HEK293 (cell line): ENCODE results near the gene SELENOW.

Source experiments
- EGR2 ChIP-seq: fragments of 450-650 bp; formaldehyde crosslinking; IDR thresholded peaks from 2 replicates; pipeline ENCODE4 v1.5.1; 2016; ENCODE audit warnings: low read depth, missing biosample characterization, missing genetic modification characterization
- MZF1 ChIP-seq: fragments of 450-650 bp; formaldehyde crosslinking; IDR thresholded peaks from 2 replicates; pipeline ENCODE4 v1.5.1; 2017; ENCODE audit warnings: missing biosample characterization, missing genetic modification characterization, borderline replicate concordance
- PRDM10 ChIP-seq: fragments of 450-650 bp; formaldehyde crosslinking; IDR thresholded peaks from 2 replicates; pipeline ENCODE4 v1.5.1; 2016; ENCODE audit warnings: missing biosample characterization, missing genetic modification characterization
- PRDM2 ChIP-seq: fragments of 450-650 bp; formaldehyde crosslinking; IDR thresholded peaks from 2 replicates; pipeline ENCODE4 v1.5.1; 2016; ENCODE audit warnings: missing biosample characterization, missing genetic modification characterization, borderline replicate concordance
- SETDB1 ChIP-seq: IDR thresholded peaks from one replicate; pipeline ENCODE4 v1.6.1; 2017; ENCODE audit warnings: mild to moderate bottlenecking, low read length, moderate library complexity, mixed read lengths; ENCODE audit not compliant: insufficient read length
- SP7 ChIP-seq: fragments of 450-650 bp; formaldehyde crosslinking; IDR thresholded peaks from 2 replicates; pipeline ENCODE4 v1.5.1; 2016; ENCODE audit warnings: missing biosample characterization, missing genetic modification characterization
- YY1 ChIP-seq: fragments of 450-650 bp; formaldehyde crosslinking; IDR thresholded peaks from 2 replicates; pipeline ENCODE4 v1.5.1; 2018; ENCODE audit warnings: missing biosample characterization, missing genetic modification characterization
- ZBTB21 ChIP-seq: fragments of 450-650 bp; formaldehyde crosslinking; IDR thresholded peaks from 2 replicates; pipeline ENCODE4 v1.5.1; 2017; ENCODE audit warnings: missing biosample characterization, missing genetic modification characterization
- ZFHX2 ChIP-seq: fragments of 450-650 bp; formaldehyde crosslinking; conservative IDR thresholded peaks from 2 replicates; pipeline ENCODE4 v1.5.1; 2016; ENCODE audit warnings: missing biosample characterization, missing genetic modification characterization
- ZIC2 ChIP-seq: fragments of 450-650 bp; formaldehyde crosslinking; IDR thresholded peaks from 2 replicates; pipeline ENCODE4 v1.5.1; 2016; ENCODE audit warnings: missing biosample characterization, missing genetic modification characterization
- ZNF19 ChIP-seq: fragments of 450-650 bp; formaldehyde crosslinking; IDR thresholded peaks from 2 replicates; pipeline ENCODE4; 2016; ENCODE audit warnings: missing biosample characterization, missing genetic modification characterization, low read depth
- ZNF2 ChIP-seq: fragments of 450-650 bp; formaldehyde crosslinking; IDR thresholded peaks from 2 replicates; pipeline ENCODE4 v1.5.1; 2016; ENCODE audit warnings: missing biosample characterization, missing genetic modification characterization
- ZNF223 ChIP-seq: fragments of 450-650 bp; formaldehyde crosslinking; IDR thresholded peaks from 2 replicates; pipeline ENCODE4 v1.5.1; 2016; ENCODE audit warnings: missing biosample characterization, missing genetic modification characterization
- ZNF248 ChIP-seq: fragments of 450-650 bp; formaldehyde crosslinking; IDR thresholded peaks from 2 replicates; pipeline ENCODE4 v1.5.1; 2017; ENCODE audit warnings: missing biosample characterization, missing genetic modification characterization
- ZNF266 ChIP-seq: fragments of 450-650 bp; formaldehyde crosslinking; IDR thresholded peaks from 2 replicates; pipeline ENCODE4 v1.5.1; 2016; ENCODE audit warnings: missing biosample characterization, missing genetic modification characterization, low read depth
- ZNF280C ChIP-seq: fragments of 450-650 bp; formaldehyde crosslinking; IDR thresholded peaks from 2 replicates; pipeline ENCODE4 v1.5.1; 2016; ENCODE audit warnings: missing biosample characterization, missing genetic modification characterization
- ZNF341 ChIP-seq: fragments of 450-650 bp; formaldehyde crosslinking; IDR thresholded peaks from 2 replicates; pipeline ENCODE4; 2016; ENCODE audit warnings: low read depth, missing biosample characterization, missing genetic modification characterization
- ZNF423 ChIP-seq: fragments of 450-650 bp; formaldehyde crosslinking; IDR thresholded peaks from 2 replicates; pipeline ENCODE4 v1.5.1; 2016; ENCODE audit warnings: missing biosample characterization, missing genetic modification characterization
- ZNF433 ChIP-seq: fragments of 450-650 bp; formaldehyde crosslinking; IDR thresholded peaks from 2 replicates; pipeline ENCODE4 v1.5.1; 2016; ENCODE audit warnings: missing biosample characterization, missing genetic modification characterization, low read depth
- ZNF473 ChIP-seq: fragments of 450-650 bp; formaldehyde crosslinking; IDR thresholded peaks from 2 replicates; pipeline ENCODE4 v1.5.1; 2017; ENCODE audit warnings: missing biosample characterization, missing genetic modification characterization
- ZNF549 ChIP-seq: fragments of 450-650 bp; IDR thresholded peaks from 2 replicates; pipeline ENCODE4 v1.5.1; 2018; ENCODE audit warnings: missing biosample characterization, missing genetic modification characterization, mild to moderate bottlenecking, inconsistent platforms, moderate library complexity
- ZNF561 ChIP-seq: fragments of 450-650 bp; IDR thresholded peaks from 2 replicates; pipeline ENCODE4 v1.5.1; 2018; ENCODE audit warnings: missing biosample characterization, missing genetic modification characterization, borderline replicate concordance
- ZNF571 ChIP-seq: fragments of 450-650 bp; formaldehyde crosslinking; IDR thresholded peaks from 2 replicates; pipeline ENCODE4 v1.5.0; 2017; ENCODE audit warnings: missing biosample characterization, missing genetic modification characterization
- ZNF645 ChIP-seq: fragments of 450-650 bp; formaldehyde crosslinking; IDR thresholded peaks from 2 replicates; pipeline ENCODE4; 2016; ENCODE audit warnings: missing biosample characterization, missing genetic modification characterization
- ZNF843 ChIP-seq: fragments of 450-650 bp; formaldehyde crosslinking; IDR thresholded peaks from 2 replicates; pipeline ENCODE4 v1.5.1; 2016; ENCODE audit warnings: missing biosample characterization, missing genetic modification characterization
- ZSCAN5A ChIP-seq: fragments of 450-650 bp; formaldehyde crosslinking; IDR thresholded peaks from 2 replicates; pipeline ENCODE4 v1.5.1; 2016; ENCODE audit warnings: missing biosample characterization, missing genetic modification characterization

Gene SELENOW

GRCh38 chr19:47729799-47730520 is 48.5 kb upstream of the SELENOW start (continued):
- no peak for TF ChIP-seq ZNF280C (tag by site-specific recombination)
- no peak for TF ChIP-seq ZNF571 (tag by site-specific recombination)
- TF ChIP-seq ZNF2 (tag by site-specific recombination): 0 out of 2 replicates have a peak, but pooled peaks have one; percentile 50
- TF ChIP-seq ZNF223 (tag by site-specific recombination): no peak
- no peak for TF ChIP-seq ZSCAN5A
- TF ChIP-seq PRDM2 (tag by site-specific recombination): no peak
- peak; percentile 95 for TF ChIP-seq PRDM10 (tag by site-specific recombination)
- TF ChIP-seq ZNF433 (tag by site-specific recombination): no peak
- TF ChIP-seq ZNF561 (tag by site-specific recombination): no peak; the same call in 1 of the 2 replicates
- peak; percentile 6; the same call in 1 of the 2 replicates for TF ChIP-seq ZBTB21 (tag by site-specific recombination)
- TF ChIP-seq SP7 (tag by site-specific recombination): 0 out of 2 replicates have a peak, but pooled peaks have one; percentile 10
- 0 out of 2 replicates have a peak, but pooled peaks have one; percentile 33 for TF ChIP-seq ZNF843 (tag by site-specific recombination)
- peak; percentile 68; the same call in 1 of the 2 replicates for TF ChIP-seq EGR2
- no peak for TF ChIP-seq ZNF549 (tag by site-specific recombination)
- TF ChIP-seq SETDB1: no peak
- TF ChIP-seq ZNF19 (tag by site-specific recombination): no peak
- TF ChIP-seq MZF1: no peak
- TF ChIP-seq ZNF248 (tag by site-specific recombination): no peak
- no peak for TF ChIP-seq ZNF423
- TF ChIP-seq ZNF341 (tag by site-specific recombination): peak; percentile 83
- no peak for TF ChIP-seq ZNF266 (tag by site-specific recombination)
- TF ChIP-seq ZNF645: no peak
- TF ChIP-seq ZNF473 (tag by site-specific recombination): no peak
- peak; percentile 71 for TF ChIP-seq ZFHX2 (tag by site-specific recombination)
- no peak for TF ChIP-seq ZIC2 (tag by site-specific recombination)
- no peak for TF ChIP-seq YY1 (tag by site-specific recombination)
